ENCODE measurements around the gene SLC2A4RG. TPM values are rescaled to one million over a fixed set of nuclear protein-coding genes. Genes with fewer than 3 reads are reported as not detected.

SLC2A4RG gene
- total and polyA plus RNA-seq, 2 experiments from 2014 or later = 43.9 to 50.4 TPM

DNA sequence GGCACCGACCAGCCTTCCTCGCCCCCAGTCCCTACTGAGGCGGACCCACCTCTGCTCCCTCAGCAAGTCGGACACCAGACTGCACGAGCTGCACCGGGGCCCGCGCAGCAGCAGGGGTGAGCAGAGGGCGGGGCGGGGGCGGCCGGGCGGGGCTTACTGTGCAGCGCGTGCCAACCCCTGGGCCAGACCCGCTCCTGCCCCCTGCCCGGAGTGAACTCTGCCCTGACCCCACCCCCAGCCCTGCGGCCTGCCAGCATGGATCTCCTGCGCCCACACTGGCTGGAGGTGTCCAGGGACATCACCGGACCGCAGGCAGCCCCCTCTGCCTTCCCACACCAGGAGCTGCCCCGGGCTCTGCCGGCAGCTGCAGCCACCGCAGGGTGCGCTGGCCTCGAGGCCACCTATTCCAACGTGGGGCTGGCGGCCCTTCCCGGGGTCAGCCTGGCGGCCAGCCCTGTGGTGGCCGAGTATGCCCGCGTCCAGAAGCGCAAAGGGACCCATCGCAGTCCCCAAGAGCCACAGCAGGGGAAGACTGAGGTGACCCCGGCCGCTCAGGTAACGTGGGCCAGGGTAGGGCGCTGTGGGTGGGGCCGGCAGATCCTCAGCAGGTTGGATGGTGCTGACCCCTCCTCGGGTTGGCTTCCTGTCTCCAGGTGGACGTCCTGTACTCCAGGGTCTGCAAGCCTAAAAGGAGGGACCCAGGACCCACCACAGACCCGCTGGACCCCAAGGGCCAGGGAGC, 1.5 kb upstream of the SLC2A4RG start:
- H3K9me3 ChIP-seq (ENCODE audit: low read depth) = no peaks in the 10 kb centered on the region
- peak overlapping the region; percentile 90 for H3K27ac ChIP-seq
- H3K36me3 ChIP-seq (replicated peaks; ENCODE audit: insufficient read depth, low read depth) = no peaks in the 10 kb centered on the region
- TF ChIP-seq EZH2phosphoT487 (IDR thresholded peaks at IDR 0.05; ENCODE audit: low read depth, severe bottlenecking, unreplicated experiment) (no peak), EZH2 (IDR thresholded peaks at IDR 0.05; ENCODE audit: borderline replicate concordance) (no peak)
- TF ChIP-seq, protein P1, sequence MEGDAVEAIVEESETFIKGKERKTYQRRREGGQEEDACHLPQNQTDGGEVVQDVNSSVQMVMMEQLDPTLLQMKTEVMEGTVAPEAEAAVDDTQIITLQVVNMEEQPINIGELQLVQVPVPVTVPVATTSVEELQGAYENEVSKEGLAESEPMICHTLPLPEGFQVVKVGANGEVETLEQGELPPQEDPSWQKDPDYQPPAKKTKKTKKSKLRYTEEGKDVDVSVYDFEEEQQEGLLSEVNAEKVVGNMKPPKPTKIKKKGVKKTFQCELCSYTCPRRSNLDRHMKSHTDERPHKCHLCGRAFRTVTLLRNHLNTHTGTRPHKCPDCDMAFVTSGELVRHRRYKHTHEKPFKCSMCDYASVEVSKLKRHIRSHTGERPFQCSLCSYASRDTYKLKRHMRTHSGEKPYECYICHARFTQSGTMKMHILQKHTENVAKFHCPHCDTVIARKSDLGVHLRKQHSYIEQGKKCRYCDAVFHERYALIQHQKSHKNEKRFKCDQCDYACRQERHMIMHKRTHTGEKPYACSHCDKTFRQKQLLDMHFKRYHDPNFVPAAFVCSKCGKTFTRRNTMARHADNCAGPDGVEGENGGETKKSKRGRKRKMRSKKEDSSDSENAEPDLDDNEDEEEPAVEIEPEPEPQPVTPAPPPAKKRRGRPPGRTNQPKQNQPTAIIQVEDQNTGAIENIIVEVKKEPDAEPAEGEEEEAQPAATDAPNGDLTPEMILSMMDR (IDR thresholded peaks at IDR 0.05; ENCODE audit: poor library complexity) = no peak
- H4K20me1 ChIP-seq (ENCODE audit: insufficient read depth, poor library complexity, severe bottlenecking) = no peaks in the 10 kb centered on the region
- peaks cover 31% of the 10 kb centered on the region for H3K4me1 ChIP-seq (ENCODE audit: insufficient read depth)
- WGBS (ENCODE audit: low lambda C conversion rate, missing lambda C conversion rate) = 33% methylated on average over 23 of the region's 43 CpGs
- peak; percentile 63 for DNase-seq (ENCODE audit: low spot score)
- no peak overlapping the region for H3K4me3 ChIP-seq
- H3K4me2 ChIP-seq = peak overlapping the region; percentile 99
- H3K27me3 ChIP-seq = no peaks in the 10 kb centered on the region
- no peak overlapping the region for H2AFZ ChIP-seq
- peaks cover 6% of the 10 kb centered on the region for H3K79me2 ChIP-seq
- no peaks in the 10 kb centered on the region for H3K9me2 ChIP-seq (replicated peaks; ENCODE audit: insufficient read depth)

DNA sequence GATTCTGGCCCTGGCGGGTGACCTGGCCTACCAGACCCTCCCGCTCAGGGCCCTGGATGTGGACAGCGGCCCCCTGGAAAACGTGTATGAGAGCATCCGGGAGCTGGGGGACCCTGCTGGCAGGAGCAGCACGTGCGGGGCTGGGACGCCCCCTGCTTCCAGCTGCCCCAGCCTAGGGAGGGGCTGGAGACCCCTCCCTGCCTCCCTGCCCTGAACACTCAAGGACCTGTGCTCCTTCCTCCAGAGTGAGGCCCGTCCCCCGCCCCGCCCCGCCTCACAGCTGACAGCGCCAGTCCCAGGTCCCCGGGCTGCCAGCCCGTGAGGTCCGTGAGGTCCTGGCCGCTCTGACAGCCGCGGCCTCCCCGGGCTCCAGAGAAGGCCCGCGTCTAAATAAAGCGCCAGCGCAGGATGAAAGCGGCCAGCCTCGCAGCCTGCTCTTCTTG, 868 bp upstream of the SLC2A4RG start:
- peak overlapping the region; percentile 64 for H3K4me3 ChIP-seq
- DNase-seq (ENCODE audit: low spot score) = peak; percentile 81
- WGBS (ENCODE audit: low lambda C conversion rate, missing lambda C conversion rate) = 27% methylated on average over 18 of the region's 26 CpGs
- H3K4me1 ChIP-seq (ENCODE audit: insufficient read depth) = peaks cover 31% of the 10 kb centered on the region
- no peaks in the 10 kb centered on the region for H3K9me2 ChIP-seq (replicated peaks; ENCODE audit: insufficient read depth)
- no peaks in the 10 kb centered on the region for H3K36me3 ChIP-seq (replicated peaks; ENCODE audit: insufficient read depth, low read depth)
- no peaks in the 10 kb centered on the region for H3K9me3 ChIP-seq (ENCODE audit: low read depth)
- H2AFZ ChIP-seq = peak overlapping the region; percentile 60
- H4K20me1 ChIP-seq (ENCODE audit: insufficient read depth, poor library complexity, severe bottlenecking) = no peaks in the 10 kb centered on the region
- peak overlapping the region; percentile 90 for H3K27ac ChIP-seq
- H3K27me3 ChIP-seq = no peaks in the 10 kb centered on the region
- peaks cover 6% of the 10 kb centered on the region for H3K79me2 ChIP-seq
- TF ChIP-seq EZH2phosphoT487 (IDR thresholded peaks at IDR 0.05; ENCODE audit: low read depth, severe bottlenecking, unreplicated experiment) (no peak), EZH2 (IDR thresholded peaks at IDR 0.05; ENCODE audit: borderline replicate concordance) (no peak)
- TF ChIP-seq, protein P1 (IDR thresholded peaks at IDR 0.05; ENCODE audit: poor library complexity) = no peak
- peak overlapping the region; percentile 99 for H3K4me2 ChIP-seq

DNA sequence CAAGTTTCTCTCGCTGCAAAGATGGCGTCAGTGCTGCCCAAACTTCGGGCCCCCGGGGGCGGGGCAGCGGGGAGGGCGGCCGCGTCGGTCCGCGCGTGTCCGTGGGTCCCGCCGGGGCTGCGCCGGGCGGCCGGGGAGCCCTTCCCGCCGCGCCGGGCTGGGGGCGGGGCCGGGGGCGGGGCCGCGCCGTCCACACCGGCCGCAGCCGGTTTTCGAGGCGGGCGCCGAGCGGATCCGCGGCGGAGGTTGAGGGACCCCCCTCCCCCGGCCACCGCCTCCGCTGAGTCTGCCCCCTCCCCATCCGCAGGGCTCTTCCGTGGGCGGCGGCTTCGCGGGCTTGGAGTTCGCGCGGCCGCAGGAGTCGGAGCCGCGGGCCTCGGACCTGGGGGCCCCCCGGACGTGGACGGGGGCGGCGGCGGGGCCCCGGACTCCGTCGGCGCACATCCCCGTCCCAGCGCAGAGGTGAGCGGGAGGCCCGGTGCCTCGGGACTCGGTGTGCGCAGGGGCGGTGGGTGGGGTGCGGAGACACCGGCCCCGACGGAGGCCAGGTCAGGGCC, 572 bp downstream of the SLC2A4RG start:
- peak overlapping the region; percentile 95 for H3K4me2 ChIP-seq
- H3K27me3 ChIP-seq = no peaks in the 10 kb centered on the region
- 0% methylated on average over 9 of the region's 80 CpGs for WGBS (ENCODE audit: low lambda C conversion rate, missing lambda C conversion rate)
- H3K9me2 ChIP-seq (replicated peaks; ENCODE audit: insufficient read depth) = no peaks in the 10 kb centered on the region
- peak; percentile 86 for DNase-seq (ENCODE audit: low spot score)
- H3K4me1 ChIP-seq (ENCODE audit: insufficient read depth) = peaks cover 31% of the 10 kb centered on the region
- H3K4me3 ChIP-seq = peak overlapping the region; percentile 62
- no peaks in the 10 kb centered on the region for H4K20me1 ChIP-seq (ENCODE audit: insufficient read depth, poor library complexity, severe bottlenecking)
- H3K27ac ChIP-seq = peak overlapping the region; percentile 98
- H3K36me3 ChIP-seq (replicated peaks; ENCODE audit: insufficient read depth, low read depth) = no peaks in the 10 kb centered on the region
- TF ChIP-seq, protein P1 (IDR thresholded peaks at IDR 0.05; ENCODE audit: poor library complexity) = no peak
- TF ChIP-seq EZH2phosphoT487 (IDR thresholded peaks at IDR 0.05; ENCODE audit: low read depth, severe bottlenecking, unreplicated experiment) = no peak
- no peak for TF ChIP-seq EZH2 (IDR thresholded peaks at IDR 0.05; ENCODE audit: borderline replicate concordance)
- peaks cover 6% of the 10 kb centered on the region for H3K79me2 ChIP-seq
- H2AFZ ChIP-seq = peak overlapping the region; percentile 76
- H3K9me3 ChIP-seq (ENCODE audit: low read depth) = no peaks in the 10 kb centered on the region

Data from hepatocyte (in vitro differentiated cells).